GM20000 (cell line): ENCODE data around the gene TRAPPC11.

Source experiments
- DNase-seq: peaks from one replicate; pipeline ENCODE4 v3.0.0; 2012; ENCODE audit warnings: low spot score
- CTCF ChIP-seq: IDR thresholded peaks from 2 replicates; pipeline ENCODE4 v1.5.1; 2012; ENCODE audit warnings: mild to moderate bottlenecking, control low read depth; ENCODE audit errors: extremely low read depth, missing control alignments

The TRAPPC11 gene

DNA sequence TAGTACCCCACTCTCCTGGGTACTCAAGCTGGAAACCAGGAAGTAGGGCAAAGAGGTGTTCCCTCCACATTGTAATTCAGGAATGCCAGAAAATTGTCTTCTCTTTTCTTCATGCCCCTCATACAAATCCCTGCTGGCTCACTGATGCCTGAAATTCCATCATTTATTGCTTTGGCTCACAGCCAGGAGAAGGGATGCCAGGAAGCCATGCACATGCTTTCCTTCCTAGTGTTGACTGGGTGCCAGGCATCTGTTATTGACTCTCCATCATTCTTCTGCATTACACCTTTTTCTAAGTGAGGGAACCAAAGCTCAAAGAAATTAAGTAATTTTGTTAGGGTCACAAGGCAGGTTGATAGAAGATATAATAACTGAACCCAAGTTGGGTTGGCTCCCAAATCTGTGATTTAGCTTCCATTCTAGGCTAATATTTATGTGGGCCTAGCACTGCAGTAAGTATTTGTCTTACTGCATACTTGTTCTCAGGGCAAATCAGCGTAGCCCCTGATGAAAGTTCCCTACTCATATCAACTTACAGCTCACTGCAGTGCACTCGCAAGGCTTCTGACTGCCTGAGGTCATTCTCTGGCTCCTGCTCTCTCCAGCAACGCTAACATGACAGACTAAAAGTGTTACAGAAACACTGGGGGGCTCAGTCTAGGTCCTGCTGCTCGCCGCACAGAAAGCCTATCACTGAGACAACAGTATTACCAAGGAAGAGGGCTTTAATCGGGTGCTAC is 89.0 kb downstream of the TRAPPC11 start:
- TF ChIP-seq CTCF, result no peak
- DNase-seq, result no peak

DNA sequence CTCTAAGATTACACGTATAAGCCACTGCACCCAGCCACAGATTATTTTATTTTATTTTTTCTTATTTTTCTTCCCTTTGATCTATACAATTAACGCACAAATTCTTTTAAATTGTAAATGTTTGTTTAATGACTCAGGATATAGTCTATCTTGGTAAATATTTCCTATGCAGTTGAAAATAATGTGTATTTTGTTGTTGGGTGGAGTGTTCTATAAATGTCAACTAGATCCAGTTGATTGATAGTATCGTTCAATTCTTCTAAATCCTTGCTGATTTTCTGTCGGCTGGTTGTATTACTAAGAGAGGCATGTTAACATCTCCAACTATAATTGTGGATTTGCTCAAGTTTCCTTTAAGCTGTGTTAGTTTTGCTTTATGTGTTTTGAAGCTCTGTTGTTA is 92.0 kb downstream of the TRAPPC11 start:
- TF ChIP-seq CTCF, result no peak
- no peak for DNase-seq

DNA sequence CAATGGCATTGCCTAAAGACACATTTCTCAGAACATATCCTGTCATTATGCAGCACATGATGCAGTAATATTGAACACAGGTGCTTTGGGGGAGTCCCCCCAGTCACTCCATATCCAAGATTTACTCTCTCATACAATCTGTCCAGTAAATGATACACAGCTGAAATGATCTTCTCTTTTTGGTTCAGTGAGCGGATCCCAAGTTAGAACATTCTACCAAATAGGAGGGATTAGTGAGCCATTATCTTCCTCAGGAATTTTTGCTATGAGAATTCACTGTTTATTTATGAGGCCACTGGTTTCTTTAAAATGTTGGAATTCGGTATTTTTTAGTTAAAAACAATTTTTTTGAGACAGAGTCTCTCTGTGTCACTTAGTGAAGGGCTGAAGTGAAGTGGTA is 96.5 kb downstream of the TRAPPC11 start:
- no peak for DNase-seq
- TF ChIP-seq CTCF, result no peak

DNA sequence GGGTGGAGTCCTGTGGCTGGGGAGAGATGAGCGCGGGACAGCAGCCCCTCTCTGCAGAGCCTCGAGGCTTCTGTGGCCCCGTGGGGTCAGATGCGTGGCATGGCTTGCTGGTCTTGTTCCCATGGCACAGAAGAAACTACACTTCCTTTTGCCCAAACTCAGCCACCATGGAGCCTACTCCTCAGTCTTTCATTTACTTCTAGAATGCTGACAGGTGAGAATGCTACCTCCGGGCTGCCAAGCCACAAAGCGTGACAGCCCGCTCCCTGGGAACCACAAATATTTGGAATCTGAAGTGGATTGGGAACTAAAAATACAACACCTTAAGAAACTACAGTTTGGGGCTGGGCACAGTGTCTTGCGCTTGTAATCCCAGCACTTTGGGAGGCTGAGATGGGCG is 98.0 kb downstream of the TRAPPC11 start:
- no peak for DNase-seq
- no peak for TF ChIP-seq CTCF

GRCh38 chr4:183758061-183758757 is 99.1 kb downstream of the TRAPPC11 start:
- TF ChIP-seq CTCF, result no peak
- DNase-seq, result no peak

GRCh38 chr4:183758758-183759447 is 99.8 kb downstream of the TRAPPC11 start:
- DNase-seq, result no peak
- no peak for TF ChIP-seq CTCF

GRCh38 chr4:183760326-183760725 is 101.2 kb downstream of the TRAPPC11 start:
- TF ChIP-seq CTCF, result no peak

More at GRCh38 chr4:183760326-183760725, 101.2 kb downstream of the TRAPPC11 start:
- no peak for DNase-seq
